GM18502 (cell line): ENCODE results near the gene DCTN3.

ENCODE experiments used
- ATAC-seq: cut with Tn5 transposase; IDR thresholded peaks from one replicate; pipeline ENCODE4 v1.9.1; 2021; ENCODE audit warnings: mild to moderate bottlenecking; ENCODE audit not compliant: unreplicated experiment, poor library complexity

Gene DCTN3

DNA sequence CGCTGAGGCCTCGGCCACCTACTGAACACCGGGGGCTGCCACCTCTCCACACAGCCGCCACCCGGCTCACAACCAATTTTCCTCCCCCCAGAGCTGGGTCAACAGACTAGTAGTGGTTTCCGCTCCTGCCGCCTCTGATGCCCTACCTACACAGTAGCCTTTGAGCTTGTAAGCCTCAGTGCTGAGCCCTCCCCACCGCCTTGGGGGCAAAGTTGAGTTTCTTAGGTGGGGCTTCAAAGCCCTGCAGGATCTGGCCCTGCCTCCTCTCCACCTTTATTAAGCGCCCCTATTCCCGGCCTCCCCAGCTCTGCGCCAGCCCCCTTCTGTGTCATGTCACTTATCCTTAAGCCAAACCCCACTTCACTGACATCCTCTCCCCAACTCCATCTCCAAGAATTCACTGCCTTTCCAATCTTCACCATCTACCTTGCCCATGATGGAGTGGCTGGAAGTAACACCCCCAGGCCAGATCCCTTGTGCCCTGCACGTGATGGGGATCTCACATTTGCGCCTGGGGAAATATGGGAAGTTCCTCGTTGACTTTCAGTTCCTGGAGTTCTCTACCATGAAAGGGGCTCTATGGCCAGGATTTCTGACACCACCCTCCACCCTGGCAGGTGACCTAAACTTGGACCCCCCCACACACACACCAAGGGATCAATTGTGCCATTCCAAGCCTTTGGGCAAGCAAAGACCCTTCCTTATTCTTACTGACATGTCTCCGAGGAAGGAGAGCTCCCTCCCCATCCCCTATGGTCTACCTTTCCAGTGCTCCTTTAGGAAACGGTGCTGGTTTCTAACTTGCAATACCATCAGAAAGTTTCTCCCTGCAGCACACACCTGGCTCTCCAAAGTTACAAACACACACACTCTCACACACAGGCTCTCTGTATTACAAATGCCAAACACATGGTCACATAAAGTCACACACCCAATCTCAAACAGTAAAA, 28.1 kb downstream of the DCTN3 start:
- no peak for ATAC-seq

DNA sequence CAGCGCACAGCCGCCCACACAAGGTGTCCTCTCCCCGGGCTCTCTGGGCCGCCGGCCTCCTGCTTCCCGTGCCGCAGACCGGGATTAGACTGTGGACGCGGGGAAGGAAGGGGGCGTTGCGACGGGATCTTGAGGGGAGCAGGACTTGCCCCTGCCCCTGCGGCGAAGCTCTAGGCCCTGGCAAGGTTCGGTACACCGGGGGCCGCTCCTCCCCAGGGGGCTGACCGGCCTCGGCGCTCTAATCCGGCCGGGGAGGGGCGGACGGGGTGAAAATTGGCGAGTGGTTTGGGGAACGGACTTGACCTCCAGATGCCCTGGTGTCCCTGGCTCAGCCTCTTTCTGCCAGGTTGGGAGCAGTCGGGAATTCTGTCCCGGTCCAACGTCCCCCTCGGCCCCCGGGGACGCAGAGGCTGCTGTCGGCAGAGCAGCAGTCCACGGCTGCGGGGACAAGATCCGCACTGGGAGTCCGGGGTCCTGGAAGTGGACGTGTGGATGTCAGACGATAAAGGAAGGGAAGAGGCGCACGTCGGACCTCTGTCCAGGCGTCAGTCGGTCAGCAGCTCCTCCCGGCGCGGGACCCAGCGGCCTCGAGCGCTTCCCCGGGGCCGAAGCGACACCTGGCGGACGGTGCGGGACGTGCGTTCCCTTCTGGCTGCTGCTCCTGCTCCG, 28.9 kb downstream of the DCTN3 start:
- no peak for ATAC-seq

DNA sequence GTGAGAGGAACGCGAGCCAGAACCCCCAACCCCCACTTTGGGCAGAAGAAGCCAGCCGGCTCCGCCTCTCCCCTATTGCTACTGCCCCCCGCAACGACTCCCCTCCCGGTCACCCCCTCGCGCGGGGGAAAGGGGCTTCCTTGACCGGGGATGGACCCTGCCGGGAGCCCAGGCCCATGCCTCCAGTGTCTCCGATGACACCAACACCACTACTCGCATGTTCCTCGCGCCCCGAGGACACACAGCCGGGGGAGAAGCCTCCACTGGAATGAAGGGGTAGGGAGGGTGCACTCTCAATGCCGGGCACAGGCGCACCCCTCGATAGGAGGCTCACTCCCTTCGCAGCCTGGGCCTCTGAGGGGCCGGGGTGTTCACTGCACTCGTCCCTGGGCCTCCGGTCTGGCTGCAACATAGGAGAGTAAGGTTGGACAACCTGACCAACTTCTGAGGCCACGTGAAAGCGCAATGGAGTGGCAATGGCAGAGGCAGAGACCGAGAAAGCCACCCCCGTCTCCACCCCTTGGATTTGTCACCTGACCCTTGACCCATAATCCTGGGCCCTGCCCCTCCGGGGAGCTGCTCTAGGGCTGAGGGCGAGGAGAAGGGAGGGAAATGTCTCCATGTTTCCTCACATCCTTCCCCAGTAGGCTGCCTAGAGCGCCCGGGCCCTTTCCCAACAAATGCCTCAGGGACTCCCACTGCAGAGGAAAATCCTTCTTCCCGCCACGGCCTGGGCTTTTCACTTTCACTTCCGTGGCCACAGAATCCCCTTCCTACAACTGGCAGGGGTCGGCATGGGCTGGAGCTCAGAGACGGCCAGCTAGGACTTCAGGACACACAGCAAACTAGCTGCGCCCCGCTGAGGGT, 29.7 kb downstream of the DCTN3 start:
- ATAC-seq = no peak

DNA sequence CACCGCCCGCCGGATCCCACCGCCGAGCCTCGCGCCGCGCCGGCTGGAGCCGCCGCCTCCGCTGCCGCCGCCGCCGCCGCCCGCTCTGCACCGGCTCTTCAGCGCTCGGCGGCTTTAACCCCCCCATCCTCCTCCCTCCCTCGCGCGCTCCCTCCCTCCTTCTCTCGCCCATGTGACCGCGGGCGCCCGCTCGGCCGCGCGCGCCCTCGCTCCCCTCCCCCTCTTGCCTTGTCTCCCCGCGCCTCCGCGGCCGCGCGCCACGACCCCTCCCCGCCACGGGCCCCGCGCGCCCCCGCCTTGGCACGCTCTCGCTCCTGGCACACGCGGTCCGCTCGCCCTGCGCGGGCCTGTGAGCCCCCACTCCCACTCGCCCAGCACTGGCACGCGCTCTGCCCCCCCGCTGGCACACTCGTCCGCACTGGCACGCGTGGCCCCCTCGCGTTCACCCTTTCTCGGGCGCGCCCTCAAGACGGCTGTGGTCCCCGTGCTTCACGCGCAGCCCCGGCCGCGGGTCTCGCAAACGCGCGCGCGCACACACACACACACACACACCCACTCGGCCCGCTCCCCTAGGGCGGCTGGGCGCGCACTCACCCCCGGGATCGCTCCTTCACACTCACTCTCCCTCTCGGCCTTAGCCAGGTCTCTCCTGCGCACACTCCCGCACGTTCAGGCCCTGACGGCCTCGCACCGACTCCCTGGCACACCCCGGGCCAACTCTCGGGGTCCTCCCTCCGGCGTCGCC, 30.5 kb downstream of the DCTN3 start, which contains the start of gene CNTFR:
TSS of gene CNTFR (minus strand) at position 89 of the 745 bp plus-strand sequence. CDS start 20,743 bp downstream, outside the sequence.
- no peak for ATAC-seq

DNA sequence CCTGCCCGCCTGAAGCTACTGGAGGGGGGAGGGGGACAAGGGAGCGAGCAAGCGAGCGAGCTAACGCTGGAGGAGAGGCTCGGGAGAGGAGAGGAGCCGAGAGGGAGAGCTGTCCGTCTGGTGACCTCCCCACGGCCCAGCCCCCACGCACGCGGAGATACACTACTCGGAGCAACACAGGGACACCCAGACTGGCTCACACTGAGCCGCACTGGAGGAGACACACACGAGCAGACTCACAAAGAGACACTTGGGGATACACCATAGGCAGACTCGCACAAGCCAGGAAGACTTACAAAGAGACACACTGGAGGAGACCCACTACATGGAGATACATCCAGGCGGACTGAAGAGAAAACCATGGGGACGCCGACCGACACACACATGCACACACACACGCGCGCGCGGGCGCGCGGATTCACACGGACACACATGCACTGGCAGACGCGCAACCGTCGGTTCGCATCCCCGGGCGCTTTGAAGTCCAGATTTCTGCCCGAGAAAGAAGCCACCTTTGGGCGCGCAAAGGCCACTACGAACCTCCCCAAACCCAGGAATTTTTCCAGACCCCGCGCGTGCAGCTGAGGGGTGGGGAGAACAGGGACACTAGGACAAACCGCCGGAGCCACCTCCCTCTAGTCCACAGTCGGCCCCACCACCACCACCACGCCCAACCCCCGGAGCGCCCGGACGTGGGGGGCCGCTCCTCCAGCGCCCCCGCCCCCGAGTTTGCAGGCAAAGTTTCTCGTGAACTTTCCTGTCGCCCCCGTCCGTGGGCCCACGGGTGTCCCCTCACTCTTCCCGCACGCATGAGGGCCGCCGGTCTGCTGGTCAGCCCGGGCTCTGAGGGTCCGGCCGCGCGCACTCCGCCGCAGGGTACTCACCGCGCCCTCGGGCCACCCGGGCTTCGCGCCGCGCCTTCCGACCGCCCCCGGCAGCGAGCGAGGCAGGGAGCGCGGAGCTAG, 31.3 kb downstream of the DCTN3 start:
- ATAC-seq = no peak

DNA sequence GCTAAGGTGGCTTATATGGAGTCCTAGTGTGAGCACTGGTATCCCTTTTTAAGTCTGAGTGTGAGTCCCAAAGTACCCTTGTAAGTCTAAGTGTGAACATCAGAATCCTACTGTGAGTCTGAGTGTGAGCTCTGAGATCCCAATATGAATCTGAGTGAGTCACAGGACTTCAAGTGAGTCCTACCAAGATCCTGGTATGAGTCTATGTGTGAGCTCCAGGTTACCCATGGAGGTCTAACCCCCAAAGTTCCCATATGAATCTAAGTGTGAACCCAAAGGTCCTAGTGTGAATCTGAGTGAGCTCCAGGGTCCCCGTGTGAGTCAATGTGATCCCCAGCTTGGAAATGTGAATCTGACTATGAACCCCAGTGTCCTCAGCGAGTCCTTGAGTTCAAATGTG, 33.0 kb downstream of the DCTN3 start:
- no peak for ATAC-seq

DNA sequence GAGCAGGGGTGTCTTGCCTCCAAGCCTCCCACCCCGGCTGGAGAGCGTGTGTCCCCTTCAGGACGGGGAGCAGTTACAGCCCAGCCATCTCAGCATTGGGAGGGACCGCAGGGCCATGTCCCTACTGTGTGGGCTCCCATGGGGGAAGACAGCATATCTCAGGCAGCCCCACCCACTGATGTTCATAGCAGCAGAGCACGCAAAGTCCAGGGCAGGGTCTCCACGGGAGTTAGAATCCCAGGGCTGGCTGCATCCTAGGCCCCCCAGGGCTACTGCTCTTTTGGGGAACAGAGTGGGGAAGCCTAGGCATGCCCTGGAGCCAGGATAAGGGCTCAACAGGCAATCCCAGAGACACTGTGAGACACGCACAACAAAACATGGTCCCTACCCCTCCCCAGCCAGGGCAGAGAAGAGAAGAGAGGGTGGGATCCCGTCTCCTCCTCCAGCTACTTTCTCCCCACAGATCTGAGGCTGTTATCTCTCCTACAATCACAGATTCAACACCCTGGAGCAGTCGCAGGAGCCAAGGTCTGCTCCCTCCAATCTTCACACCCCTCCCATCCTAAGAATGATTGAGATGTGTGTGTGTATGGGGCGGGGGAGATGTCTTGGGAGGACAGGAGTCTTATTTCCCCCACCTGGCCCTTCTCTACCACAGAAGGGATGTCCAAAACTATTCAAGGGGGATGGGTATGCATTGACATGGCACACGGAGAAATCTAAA, 34.2 kb downstream of the DCTN3 start:
- ATAC-seq = no peak

DNA sequence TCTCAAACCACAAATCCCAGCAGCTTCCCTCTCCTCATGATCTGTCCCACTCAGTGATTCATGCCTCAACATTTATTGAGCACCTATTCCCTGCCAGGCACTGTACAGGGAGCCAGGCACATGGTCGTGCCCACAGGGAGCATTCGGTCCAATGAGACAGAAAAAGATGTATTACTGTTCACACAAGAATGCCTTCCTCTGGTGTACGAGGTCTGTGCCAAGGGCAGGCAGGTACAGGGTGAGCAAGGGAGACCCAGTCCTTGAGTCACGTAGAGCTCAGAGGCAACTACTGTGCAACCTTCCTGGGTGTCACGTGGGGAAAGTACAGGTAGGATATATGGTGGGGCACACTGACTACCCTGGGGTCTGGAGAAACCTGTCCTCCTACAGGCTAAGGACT, 35.3 kb downstream of the DCTN3 start:
- no peak for ATAC-seq

DNA sequence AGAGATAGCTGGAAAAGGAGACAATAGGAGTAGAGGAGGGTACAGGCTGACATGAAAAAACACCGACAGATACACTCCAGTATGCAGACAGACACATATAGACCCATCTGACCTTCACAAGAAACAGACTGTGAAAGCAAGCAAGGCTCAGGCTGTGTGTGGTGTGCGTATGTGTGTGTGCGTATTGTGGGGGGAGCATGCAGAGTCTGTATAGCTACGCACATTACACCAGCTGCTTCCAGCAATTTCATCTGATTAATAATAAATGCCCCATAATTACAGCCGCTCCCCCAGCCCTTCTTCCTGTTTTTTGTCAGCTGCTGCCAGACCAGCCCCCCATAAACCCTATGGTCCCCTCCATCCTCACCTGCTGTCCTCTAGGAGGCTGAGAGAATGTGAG, 37.5 kb downstream of the DCTN3 start:
- ATAC-seq = no peak

DNA sequence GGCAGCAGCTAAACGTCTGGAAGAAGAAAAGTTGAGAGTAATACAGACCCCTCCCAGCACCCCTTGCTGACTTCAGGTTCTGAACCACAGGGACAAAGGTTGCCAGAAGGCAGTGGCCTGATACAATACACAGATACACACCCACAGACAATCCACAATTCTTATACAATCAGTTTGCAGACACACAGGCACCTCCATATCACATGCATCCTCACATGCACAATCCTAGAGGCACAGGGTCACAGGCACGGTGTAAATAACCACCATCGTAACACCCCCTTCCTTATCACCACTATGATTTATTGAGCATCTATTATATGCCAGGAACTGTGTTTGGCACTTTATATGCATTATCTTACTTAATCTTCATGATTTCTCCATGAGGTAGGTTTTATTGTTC, 39.0 kb downstream of the DCTN3 start:
- no peak for ATAC-seq

DNA sequence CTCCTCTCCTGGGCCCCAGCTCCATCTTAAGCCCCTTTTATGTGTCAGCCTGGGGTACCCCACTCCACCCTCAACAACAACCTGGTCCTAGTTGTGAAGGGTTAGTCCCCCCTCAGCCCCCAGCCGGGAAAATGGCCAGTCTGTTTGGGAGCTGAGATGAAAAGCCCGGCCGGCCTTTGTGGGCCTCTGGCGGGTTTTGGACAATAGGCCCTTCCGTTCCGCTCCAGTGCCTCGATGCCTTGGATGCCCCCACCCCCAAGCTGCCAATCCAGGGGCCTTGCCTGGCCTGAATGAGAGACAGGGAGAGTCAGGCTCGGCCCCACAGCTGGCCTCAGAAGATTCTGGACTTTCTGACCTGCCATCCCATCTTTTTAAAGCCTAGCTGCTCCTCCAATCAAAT, 39.9 kb downstream of the DCTN3 start:
- no peak for ATAC-seq

DNA sequence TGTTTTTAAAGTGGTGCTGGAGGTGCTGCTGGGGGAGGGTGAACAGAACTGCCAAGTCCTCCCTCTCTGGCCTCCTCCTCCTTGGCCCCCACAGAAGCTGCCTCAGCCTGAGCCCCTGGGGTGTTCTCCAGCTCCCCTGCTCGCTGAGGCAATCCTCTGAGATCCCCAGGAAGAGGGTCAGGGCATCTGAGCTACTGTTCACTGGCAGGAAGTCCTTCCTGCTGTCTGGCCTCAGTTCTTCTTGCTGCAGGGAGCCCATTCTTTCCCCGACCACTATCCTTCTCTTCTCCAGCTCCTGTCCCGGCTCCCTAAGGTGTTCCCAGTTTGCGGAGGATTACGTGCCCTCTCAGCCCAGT, 40.5 kb downstream of the DCTN3 start:
- no peak for ATAC-seq

DNA sequence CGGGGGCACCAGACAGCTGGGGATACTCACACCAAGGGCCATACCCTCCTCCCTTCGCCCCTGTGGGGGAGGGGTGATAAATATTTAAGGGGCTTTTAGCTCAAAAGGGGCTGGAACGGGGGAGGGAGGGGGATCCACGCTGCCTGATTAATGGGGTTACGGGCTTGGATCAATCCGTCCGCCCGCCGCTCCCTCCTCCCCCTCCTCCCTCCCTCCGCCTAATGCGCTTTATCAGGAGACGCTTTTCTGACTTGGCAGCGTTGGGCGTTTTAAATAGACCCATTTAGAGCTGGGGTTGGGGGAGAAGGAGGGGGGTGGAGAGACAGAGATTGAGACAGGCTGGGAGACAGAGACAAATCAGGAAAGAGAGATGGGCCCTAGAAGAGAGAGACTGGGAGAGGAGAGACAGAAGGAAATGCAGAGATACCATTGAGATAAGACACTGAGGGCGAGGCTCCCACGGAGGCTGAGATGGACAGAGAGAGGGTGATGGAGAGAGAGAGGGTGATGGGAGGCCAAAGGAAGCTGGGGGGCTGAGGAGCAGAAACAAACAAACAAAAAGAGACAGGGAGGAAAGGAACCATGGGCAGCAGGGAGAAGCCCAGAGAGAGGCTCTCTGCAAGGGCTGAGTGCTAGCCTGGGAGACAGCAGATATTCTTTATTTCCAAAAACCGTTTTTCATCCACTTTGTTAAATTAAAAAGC, 41.0 kb downstream of the DCTN3 start:
- no peak for ATAC-seq

DNA sequence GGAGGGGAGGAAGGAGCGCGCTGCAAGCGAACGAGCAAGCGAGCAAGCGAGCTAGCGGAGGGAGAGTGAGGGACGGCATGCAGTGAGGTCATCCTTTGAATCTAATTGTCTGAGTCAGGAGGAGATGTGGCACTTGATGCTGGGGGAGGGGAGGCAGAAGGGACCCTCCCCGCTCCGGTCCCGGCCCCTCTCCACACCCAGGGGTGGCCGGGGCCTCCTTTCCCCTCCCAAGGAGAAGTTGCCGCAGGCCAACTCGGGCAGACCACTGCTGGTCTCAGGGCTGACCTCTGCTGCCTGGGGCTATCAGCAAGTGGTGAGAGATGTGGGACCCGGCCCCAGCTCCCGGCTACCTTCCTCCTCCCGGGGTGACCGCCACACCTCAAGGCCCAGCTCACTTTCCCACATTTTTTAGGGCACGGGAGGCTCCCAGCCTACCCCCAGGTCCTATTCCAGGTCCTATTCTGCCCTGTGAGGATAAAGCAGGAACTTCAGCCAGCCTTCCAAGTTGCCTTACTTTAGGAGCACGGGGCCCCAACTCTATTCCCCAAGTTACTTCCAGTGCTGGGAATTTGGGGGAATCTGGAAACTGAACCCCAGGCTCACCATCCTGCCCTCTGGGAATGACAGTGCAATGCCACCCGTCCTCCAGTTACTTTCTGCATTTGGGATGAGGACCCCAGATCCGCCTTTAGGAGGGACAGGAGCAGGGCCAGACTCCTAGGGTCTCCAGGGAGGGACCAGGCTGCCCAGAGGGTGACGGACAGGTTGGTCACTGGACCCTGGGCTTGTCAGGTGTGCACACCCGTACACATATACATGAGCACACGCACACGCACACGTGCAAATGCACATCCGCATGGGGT, 41.8 kb downstream of the DCTN3 start:
- ATAC-seq = no peak

DNA sequence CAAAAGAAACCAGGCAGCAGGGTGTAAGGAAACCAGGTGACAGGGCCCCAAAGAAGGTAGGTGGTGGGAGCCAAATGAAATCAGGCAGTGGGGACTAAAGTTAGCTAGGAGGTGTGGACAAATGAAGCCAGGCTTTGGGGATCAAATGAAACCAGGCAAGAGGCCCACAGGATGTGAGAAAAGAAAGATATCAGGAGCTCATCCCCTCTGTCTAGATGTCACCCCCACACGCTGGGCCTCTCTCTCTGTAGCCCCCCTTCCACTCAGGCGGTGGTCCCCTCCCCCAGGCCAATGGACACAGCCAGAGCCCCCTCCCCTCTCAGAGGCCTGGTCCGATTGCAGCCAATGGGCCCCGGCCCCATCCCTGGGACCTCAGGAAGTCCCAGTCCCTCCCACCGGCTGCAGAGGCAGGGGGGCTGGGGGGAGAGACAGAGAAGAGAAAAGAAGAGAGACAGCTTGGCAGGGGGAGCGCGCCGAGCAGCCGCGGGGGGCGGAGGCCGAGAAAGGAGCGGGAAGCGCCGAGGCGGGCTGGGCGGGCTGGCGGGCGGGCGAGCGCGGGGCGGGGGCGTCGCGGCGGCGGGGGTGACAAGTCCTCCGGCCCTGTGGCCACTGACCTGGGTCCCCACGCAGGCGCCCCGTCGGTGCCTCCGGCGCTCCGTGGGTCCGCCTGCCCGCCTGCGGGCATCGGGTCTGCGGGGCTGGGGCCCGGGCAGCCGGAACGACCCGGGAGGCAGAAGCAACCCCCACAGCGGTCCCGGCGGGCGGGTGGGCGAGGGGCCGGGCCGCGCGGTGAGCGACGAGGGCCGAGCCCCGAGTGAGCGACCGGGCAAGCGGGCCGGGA, 42.7 kb downstream of the DCTN3 start:
- ATAC-seq = no peak
